A549 (cell line): ENCODE measurements around the gene GSTCD.

Experiments
- CBX2 ChIP-seq: fragments of 200-600 bp; sonication (generic); IDR thresholded peaks from 2 replicates; pipeline ENCODE4 v1.6.1; 2016; ENCODE audit warnings: low read depth, mild to moderate bottlenecking, borderline replicate concordance
- CTCF ChIP-seq: fragments of >200 bp; sonication (Bioruptor Twin); formaldehyde crosslinking; IDR thresholded peaks from 3 replicates; pipeline ENCODE4 v1.5.1; 2016
- EP300 ChIP-seq, 2 experiments: fragments of >200 bp; sonication (Bioruptor Twin); formaldehyde crosslinking; IDR thresholded peaks; 2 replicates in 1 of 2; 3 replicates in 1 of 2; pipeline ENCODE4 v1.6.1; 2016 to 2017
- HES2 ChIP-seq: fragments of >200 bp; sonication (Bioruptor Twin); formaldehyde crosslinking; IDR thresholded peaks from 2 replicates; pipeline ENCODE4 v1.6.1; 2016
- HMGXB4 ChIP-seq: fragments of 250-450 bp; sonication (Bioruptor Pico); IDR thresholded peaks from 2 replicates; pipeline ENCODE4 v1.5.0; 2021; ENCODE audit warnings: mild to moderate bottlenecking, moderate library complexity, borderline replicate concordance
- JUNB ChIP-seq: fragments of >200 bp; sonication (Bioruptor Twin); formaldehyde crosslinking; IDR thresholded peaks from 2 replicates; pipeline ENCODE4 v1.6.1; 2016
- KDM1A ChIP-seq: fragments of 200-600 bp; sonication (generic); IDR thresholded peaks from 2 replicates; pipeline ENCODE4 v1.6.1; 2016; ENCODE audit warnings: low read depth, mild to moderate bottlenecking
- MYC ChIP-seq: IDR thresholded peaks from 2 replicates; pipeline ENCODE4 v1.6.1; 2012; ENCODE audit warnings: mild to moderate bottlenecking, inconsistent platforms, low read length, improper control_type of control experiment, borderline replicate concordance
- POLR2A ChIP-seq: IDR thresholded peaks from 2 replicates; pipeline ENCODE4 v1.6.1; 2012; ENCODE audit warnings: mild to moderate bottlenecking, low read length
- USF2 ChIP-seq: fragments of 450-650 bp; IDR thresholded peaks from 2 replicates; pipeline ENCODE4 v1.6.1; 2014; ENCODE audit warnings: antibody characterized with exemption
- ZFP36 ChIP-seq: fragments of 450-650 bp; IDR thresholded peaks from 2 replicates; pipeline ENCODE4 v1.6.1; 2014; ENCODE audit warnings: borderline replicate concordance; ENCODE audit not compliant: partially characterized antibody

GRCh38 chr4:105878668-105879067 lies 170.1 kb downstream of the GSTCD start:
- TF ChIP-seq CTCF (no peak), HMGXB4 (CRISPR knock-in tag) (no peak), EP300 (IDR thresholded peaks at IDR 0.05) (no peak), POLR2A (no peak), KDM1A (no peak), CBX2 (no peak), JUNB (no peak), MYC (no peak), ZFP36 (no peak), HES2 (no peak), USF2 (no peak)
